Osteocyte (in vitro differentiated cells): ENCODE results near the gene FNBP1. TPM values are rescaled to one million over a fixed set of nuclear protein-coding genes. Genes with fewer than 3 reads are reported as not detected.
A peak's percentile ranks its signal among the peaks of the same experiment; 100 is the strongest.
"Not testable (repeated sequence)": the region's sequence is repeated elsewhere in the genome, so short reads cannot be mapped to it uniquely, and the experiment has no call there.

Source experiments
- DNase-seq: peaks from one replicate; pipeline ENCODE4 v3.0.0; 2021; ENCODE audit warnings: mixed read lengths; ENCODE audit not compliant: unreplicated experiment; ENCODE audit errors: extremely low spot score
- H3K27ac Mint-ChIP-seq: one replicate; pipeline ENCODE4 v1.8.0; 2021; ENCODE audit warnings: mild to moderate bottlenecking, mixed read lengths; ENCODE audit not compliant: unreplicated experiment
- H3K27me3 Mint-ChIP-seq: one replicate; pipeline ENCODE4 v1.8.0; 2021; ENCODE audit warnings: mixed read lengths; ENCODE audit not compliant: unreplicated experiment
- H3K36me3 Mint-ChIP-seq: one replicate; pipeline ENCODE4 v1.8.0; 2021; ENCODE audit warnings: mixed read lengths; ENCODE audit not compliant: unreplicated experiment
- H3K4me1 Mint-ChIP-seq: one replicate; pipeline ENCODE4 v1.8.0; 2021; ENCODE audit warnings: mixed read lengths; ENCODE audit not compliant: unreplicated experiment
- H3K4me3 Mint-ChIP-seq: one replicate; pipeline ENCODE4 v1.8.0; 2021; ENCODE audit warnings: mild to moderate bottlenecking, moderate library complexity, mixed read lengths; ENCODE audit not compliant: unreplicated experiment
- H3K9me3 Mint-ChIP-seq: one replicate; pipeline ENCODE4 v1.8.0; 2021; ENCODE audit warnings: mixed read lengths; ENCODE audit not compliant: unreplicated experiment
- CTCF ChIP-seq: fragments of 200-600 bp; sonication (generic); IDR thresholded peaks from 2 replicates; pipeline ENCODE4 v1.5.0; 2021; ENCODE audit warnings: antibody characterized with exemption, mild to moderate bottlenecking, moderate library complexity
- total RNA-seq: library from RNA; stranded (reverse); gene quantifications from 2 replicates; pipeline ENCODE4 v1.2.1, GENCODE V29; 2021

FNBP1 gene
- total RNA-seq, 1 donor from 2014 or later = 62.2 TPM

DNA sequence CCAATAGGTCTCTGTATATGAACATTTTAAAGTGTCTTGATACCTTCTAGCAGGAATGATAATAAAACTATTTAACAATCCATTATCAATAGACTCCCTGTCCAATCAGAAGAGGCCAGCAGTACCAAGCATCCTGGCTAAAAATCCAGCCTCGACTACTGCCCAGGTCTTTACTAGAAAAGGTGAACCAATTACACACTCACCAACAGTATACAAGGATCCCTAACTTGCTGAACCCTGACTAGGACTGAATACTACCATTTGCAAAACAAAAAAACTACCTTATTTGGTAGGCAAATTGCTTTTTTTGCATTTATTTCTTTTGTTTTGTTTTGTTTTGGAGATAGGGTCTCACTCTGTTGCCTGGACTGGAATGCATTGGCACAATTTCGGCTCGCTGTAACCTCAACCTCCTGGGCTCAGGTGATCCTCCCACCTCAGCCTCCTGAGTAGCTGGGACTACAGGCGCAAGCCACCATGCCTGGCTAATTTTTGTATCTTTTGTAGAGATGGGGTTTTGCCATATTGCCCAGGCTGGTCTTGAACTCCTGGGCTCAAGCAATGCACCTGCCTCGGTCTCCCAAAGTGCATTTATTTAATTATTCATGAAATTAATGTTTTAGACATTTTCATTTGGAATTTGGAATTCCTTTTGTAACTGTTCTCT is 27.5 kb downstream of the FNBP1 start:
- H3K27ac Mint-ChIP-seq = no peak overlapping the region
- H3K4me1 Mint-ChIP-seq = peaks cover 19% of the 10 kb centered on the region
- no peaks in the 10 kb centered on the region for H3K9me3 Mint-ChIP-seq
- no peaks in the 10 kb centered on the region for H3K27me3 Mint-ChIP-seq
- no peak for TF ChIP-seq CTCF
- DNase-seq = no peak
- no peak overlapping the region for H3K4me3 Mint-ChIP-seq
- H3K36me3 Mint-ChIP-seq = peaks cover 6% of the 10 kb centered on the region

GRCh38 chr9:130013326-130013725 is 29.7 kb downstream of the FNBP1 start:
- Mint-ChIP-seq H3K4me1 (peaks cover 15% of the 10 kb centered on the region), H3K27ac (no peak overlapping the region)

DNA sequence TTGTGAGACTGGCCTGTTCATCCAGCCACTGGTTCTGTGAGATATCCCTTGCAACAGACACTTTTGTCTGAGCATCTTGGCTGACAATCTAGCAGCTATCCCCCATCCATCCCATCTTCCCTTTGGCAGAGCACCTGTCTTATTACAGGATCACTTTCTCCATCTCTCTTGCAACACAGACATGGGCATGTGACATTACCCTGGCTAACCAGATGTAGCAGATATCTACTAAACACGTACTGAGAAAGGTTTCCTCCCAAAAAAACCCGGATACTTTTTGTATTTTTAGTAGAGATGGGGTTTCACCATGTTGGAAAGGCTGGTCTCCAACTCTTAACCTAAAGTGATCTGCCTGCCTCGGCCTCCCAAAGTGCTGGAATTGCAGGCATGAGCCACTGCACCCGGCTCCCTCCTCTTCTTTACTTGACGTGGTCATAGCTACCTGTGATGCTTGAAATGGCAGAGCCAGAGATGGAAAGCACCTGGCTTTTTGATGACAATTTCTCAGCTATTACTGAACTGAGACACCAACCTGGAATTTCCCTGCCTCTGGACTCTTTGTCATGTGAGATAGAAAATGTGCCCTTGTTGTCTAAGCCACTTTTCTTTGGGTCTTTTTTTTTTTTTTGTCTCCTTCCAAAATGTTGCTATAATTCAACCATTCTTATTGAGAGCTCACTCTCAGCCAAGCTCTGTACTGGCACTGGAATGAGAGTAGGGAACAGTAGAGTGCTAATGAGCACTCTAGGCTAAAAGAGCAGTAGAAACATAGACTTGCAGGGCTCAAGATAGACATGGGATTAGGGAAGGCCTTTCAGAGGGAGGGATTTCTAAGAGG is 32.6 kb downstream of the FNBP1 start:
- no peak for DNase-seq
- no peak overlapping the region for H3K4me3 Mint-ChIP-seq
- TF ChIP-seq CTCF = no peak

More at GRCh38 chr9:130013326-130013725, 29.7 kb downstream of the FNBP1 start:
- Mint-ChIP-seq H3K9me3 (no peaks in the 10 kb centered on the region), H3K4me3 (no peak overlapping the region), H3K27me3 (no peaks in the 10 kb centered on the region), H3K36me3 (peaks cover 6% of the 10 kb centered on the region)
- no peak for DNase-seq
- no peak for TF ChIP-seq CTCF

DNA sequence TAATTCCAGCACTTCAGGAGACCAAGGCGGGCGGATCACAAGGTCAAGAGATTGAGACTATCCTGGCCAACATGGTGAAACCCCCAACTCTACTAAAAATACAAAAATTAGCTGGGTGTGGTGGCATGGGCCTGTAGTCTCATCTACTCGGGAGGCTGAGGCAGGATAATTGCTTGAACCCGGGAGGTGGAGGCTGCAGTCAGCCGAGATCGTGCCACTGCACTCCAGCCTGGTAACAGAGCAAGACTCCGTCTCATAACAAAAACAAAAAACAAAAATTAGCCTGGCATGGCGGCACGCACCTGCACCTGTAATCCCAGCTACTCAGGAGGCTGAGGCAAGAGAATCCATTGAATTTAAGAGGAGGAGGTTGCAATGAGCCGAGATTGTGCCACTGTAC is 33.4 kb downstream of the FNBP1 start:
- peaks cover 16% of the 10 kb centered on the region for H3K4me1 Mint-ChIP-seq
- H3K4me3 Mint-ChIP-seq, DNase-seq, H3K27me3 Mint-ChIP-seq, H3K9me3 Mint-ChIP-seq, H3K36me3 Mint-ChIP-seq, H3K27ac Mint-ChIP-seq: not testable (repeated sequence)

More for the DNA sequence above, 32.6 kb downstream of the FNBP1 start:
- Mint-ChIP-seq H3K27ac (no peak overlapping the region), H3K9me3 (no peaks in the 10 kb centered on the region), H3K4me1 (peaks cover 16% of the 10 kb centered on the region), H3K27me3 (no peaks in the 10 kb centered on the region), H3K36me3 (peaks cover 6% of the 10 kb centered on the region)

GRCh38 chr9:130008538-130008937 is 34.5 kb downstream of the FNBP1 start:
- Mint-ChIP-seq H3K36me3 (peaks cover 6% of the 10 kb centered on the region), H3K27ac (no peak overlapping the region), H3K9me3 (no peaks in the 10 kb centered on the region), H3K4me3 (no peak overlapping the region), H3K27me3 (no peaks in the 10 kb centered on the region), H3K4me1 (peaks cover 19% of the 10 kb centered on the region)
- no peak for TF ChIP-seq CTCF
- DNase-seq = no peak

- H3K27ac Mint-ChIP-seq = peak overlapping the region; percentile 13
Measured at GRCh38 chr9:130006952-130007351, 36.0 kb downstream of the FNBP1 start.

More at GRCh38 chr9:130006952-130007351, 36.0 kb downstream of the FNBP1 start:
- H3K27me3 Mint-ChIP-seq, H3K9me3 Mint-ChIP-seq, H3K4me3 Mint-ChIP-seq, DNase-seq, H3K36me3 Mint-ChIP-seq: not testable (repeated sequence)
- H3K4me1 Mint-ChIP-seq = peaks cover 19% of the 10 kb centered on the region
